GM23338 (cell line): ENCODE measurements around the gene POU3F1.

Experiments used
- CREB1 ChIP-seq: fragments of 250-450 bp; sonication (Bioruptor Pico); IDR thresholded peaks from 2 replicates; pipeline ENCODE4 v1.5.0; 2020; ENCODE audit warnings: low read depth, mild to moderate bottlenecking, moderate library complexity
- CTCF ChIP-seq, 2 experiments: fragments of 200-600 bp in 1 of 2; sonication (generic) in 1 of 2; conservative IDR thresholded peaks; 2 replicates each; pipeline versions ENCODE4 v1.5.1 to v1.6.1; 2016 to 2017; ENCODE audit warnings: antibody characterized with exemption in 2 of 2, low read depth in 2 of 2, mild to moderate bottlenecking in 2 of 2, moderate library complexity in 1 of 2
- EZH2 ChIP-seq: fragments of 200-600 bp; sonication (generic); IDR thresholded peaks from one replicate; pipeline ENCODE4 v1.8.0; 2017; ENCODE audit warnings: antibody characterized with exemption, mild to moderate bottlenecking, low read depth; ENCODE audit not compliant: unreplicated experiment
- EZH2phosphoT487 ChIP-seq: fragments of 200-600 bp; sonication (generic); IDR thresholded peaks from one replicate; pipeline ENCODE4 v1.8.1; 2018; ENCODE audit warnings: antibody characterized with exemption; ENCODE audit not compliant: unreplicated experiment
- JUNB ChIP-seq: IDR thresholded peaks from one replicate; pipeline ENCODE4 v1.6.1; 2016; ENCODE audit warnings: antibody characterized with exemption; ENCODE audit not compliant: unreplicated experiment
- POLR2AphosphoS5 ChIP-seq: IDR thresholded peaks from 2 replicates; pipeline ENCODE4 v1.6.1; 2016; ENCODE audit warnings: antibody characterized with exemption, low read depth
- STAT1 ChIP-seq: IDR thresholded peaks from one replicate; pipeline ENCODE4 v1.6.1; 2016; ENCODE audit warnings: antibody characterized with exemption; ENCODE audit not compliant: unreplicated experiment
- ZNF114 ChIP-seq: fragments of 250-450 bp; sonication (Bioruptor Pico); IDR thresholded peaks from 2 replicates; pipeline ENCODE4 v1.5.0; 2020; ENCODE audit warnings: mild to moderate bottlenecking, moderate library complexity
- ZNF331 ChIP-seq: fragments of 250-450 bp; sonication (Bioruptor Pico); IDR thresholded peaks from 2 replicates; pipeline ENCODE4 v1.5.0; 2020; ENCODE audit warnings: low read depth, mild to moderate bottlenecking, moderate library complexity
- TF ChIP-seq, protein P1 (sequence below): IDR thresholded peaks from one replicate; pipeline ENCODE4 v1.6.1; 2018; ENCODE audit warnings: antibody characterized with exemption; ENCODE audit not compliant: unreplicated experiment

DNA sequence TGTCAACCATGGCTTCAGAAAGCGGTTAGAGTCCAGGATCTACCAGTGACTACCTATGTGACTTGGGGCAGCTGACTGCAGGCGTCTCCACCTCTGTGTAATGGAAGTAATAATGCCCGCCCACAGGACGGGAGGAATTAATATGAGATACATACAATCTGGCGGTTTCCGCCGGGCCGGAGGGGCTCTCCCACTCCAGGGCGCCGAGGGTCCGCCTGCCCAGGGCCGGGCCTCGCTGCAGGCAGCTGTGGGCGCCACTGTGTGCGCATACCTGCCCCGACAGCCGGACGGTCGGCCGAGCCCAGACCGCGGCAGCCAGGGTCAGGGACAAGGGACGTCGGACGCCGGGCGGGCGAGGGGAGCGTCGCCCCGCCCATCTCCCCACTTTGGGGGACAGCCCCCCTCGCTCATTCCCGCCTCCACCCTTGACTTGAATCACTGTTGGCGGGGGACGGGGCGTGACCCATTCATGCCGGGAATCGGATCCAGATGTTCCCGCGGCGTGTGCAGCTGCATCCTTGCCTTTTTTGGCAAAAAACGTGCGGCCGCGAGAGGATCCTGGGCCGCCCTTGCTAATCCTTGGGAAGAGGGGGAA is 50.7 kb downstream of the POU3F1 start:
- no peak for TF ChIP-seq CTCF (conservative IDR thresholded peaks at IDR 0.05; ENCODE audit: low read depth in 2 of 2)
- TF ChIP-seq EZH2 = no peak
- TF ChIP-seq POLR2AphosphoS5 = peak; percentile 94
- TF ChIP-seq STAT1 = no peak
- TF ChIP-seq, protein P1, sequence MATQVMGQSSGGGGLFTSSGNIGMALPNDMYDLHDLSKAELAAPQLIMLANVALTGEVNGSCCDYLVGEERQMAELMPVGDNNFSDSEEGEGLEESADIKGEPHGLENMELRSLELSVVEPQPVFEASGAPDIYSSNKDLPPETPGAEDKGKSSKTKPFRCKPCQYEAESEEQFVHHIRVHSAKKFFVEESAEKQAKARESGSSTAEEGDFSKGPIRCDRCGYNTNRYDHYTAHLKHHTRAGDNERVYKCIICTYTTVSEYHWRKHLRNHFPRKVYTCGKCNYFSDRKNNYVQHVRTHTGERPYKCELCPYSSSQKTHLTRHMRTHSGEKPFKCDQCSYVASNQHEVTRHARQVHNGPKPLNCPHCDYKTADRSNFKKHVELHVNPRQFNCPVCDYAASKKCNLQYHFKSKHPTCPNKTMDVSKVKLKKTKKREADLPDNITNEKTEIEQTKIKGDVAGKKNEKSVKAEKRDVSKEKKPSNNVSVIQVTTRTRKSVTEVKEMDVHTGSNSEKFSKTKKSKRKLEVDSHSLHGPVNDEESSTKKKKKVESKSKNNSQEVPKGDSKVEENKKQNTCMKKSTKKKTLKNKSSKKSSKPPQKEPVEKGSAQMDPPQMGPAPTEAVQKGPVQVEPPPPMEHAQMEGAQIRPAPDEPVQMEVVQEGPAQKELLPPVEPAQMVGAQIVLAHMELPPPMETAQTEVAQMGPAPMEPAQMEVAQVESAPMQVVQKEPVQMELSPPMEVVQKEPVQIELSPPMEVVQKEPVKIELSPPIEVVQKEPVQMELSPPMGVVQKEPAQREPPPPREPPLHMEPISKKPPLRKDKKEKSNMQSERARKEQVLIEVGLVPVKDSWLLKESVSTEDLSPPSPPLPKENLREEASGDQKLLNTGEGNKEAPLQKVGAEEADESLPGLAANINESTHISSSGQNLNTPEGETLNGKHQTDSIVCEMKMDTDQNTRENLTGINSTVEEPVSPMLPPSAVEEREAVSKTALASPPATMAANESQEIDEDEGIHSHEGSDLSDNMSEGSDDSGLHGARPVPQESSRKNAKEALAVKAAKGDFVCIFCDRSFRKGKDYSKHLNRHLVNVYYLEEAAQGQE = no peak
- TF ChIP-seq CREB1 (CRISPR knock-in tag) = peak; percentile 27; the same call in 1 of the 2 replicates
- no peak for TF ChIP-seq JUNB
- no peak for TF ChIP-seq ZNF114 (CRISPR knock-in tag)
- no peak for TF ChIP-seq EZH2phosphoT487
- no peak for TF ChIP-seq ZNF331 (CRISPR knock-in tag)
